Osteocyte (in vitro differentiated cells): ENCODE measurements around the gene HCN2. TPM values are rescaled to one million over a fixed set of nuclear protein-coding genes. Genes with fewer than 3 reads are reported as not detected.

Experiments
- DNase-seq: peaks from one replicate; pipeline ENCODE4 v3.0.0; 2021; ENCODE audit warnings: mixed read lengths; ENCODE audit not compliant: unreplicated experiment; ENCODE audit errors: extremely low spot score
- H3K27ac Mint-ChIP-seq: one replicate; pipeline ENCODE4 v1.8.0; 2021; ENCODE audit warnings: mild to moderate bottlenecking, mixed read lengths; ENCODE audit not compliant: unreplicated experiment
- H3K27me3 Mint-ChIP-seq: one replicate; pipeline ENCODE4 v1.8.0; 2021; ENCODE audit warnings: mixed read lengths; ENCODE audit not compliant: unreplicated experiment
- H3K36me3 Mint-ChIP-seq: one replicate; pipeline ENCODE4 v1.8.0; 2021; ENCODE audit warnings: mixed read lengths; ENCODE audit not compliant: unreplicated experiment
- H3K4me1 Mint-ChIP-seq: one replicate; pipeline ENCODE4 v1.8.0; 2021; ENCODE audit warnings: mixed read lengths; ENCODE audit not compliant: unreplicated experiment
- H3K4me3 Mint-ChIP-seq: one replicate; pipeline ENCODE4 v1.8.0; 2021; ENCODE audit warnings: mild to moderate bottlenecking, moderate library complexity, mixed read lengths; ENCODE audit not compliant: unreplicated experiment
- H3K9me3 Mint-ChIP-seq: one replicate; pipeline ENCODE4 v1.8.0; 2021; ENCODE audit warnings: mixed read lengths; ENCODE audit not compliant: unreplicated experiment
- long read RNA-seq: library from polyadenylated mRNA; unstranded; transcript quantifications from one replicate; pipeline ENCODE4 v2.0.0, GENCODE V29; 2021
- total RNA-seq: library from RNA; stranded (reverse); gene quantifications from 2 replicates; pipeline ENCODE4 v1.2.1, GENCODE V29; 2021
- TF ChIP-seq, protein P1 (sequence below): fragments of 200-600 bp; sonication (generic); IDR thresholded peaks from 2 replicates; pipeline ENCODE4 v1.5.0; 2021; ENCODE audit warnings: antibody characterized with exemption, mild to moderate bottlenecking, moderate library complexity

Gene HCN2
- 27.2 and 28.3 TPM in 2 replicates for total RNA-seq
- long read RNA-seq: 0 reads

GRCh38 chr19:589693-590395 is at the start of gene HCN2:
HCN2 (plus strand) TSS chr19:589881; CDS start chr19:589946, 65 bp downstream.
- no peak for DNase-seq
- H3K36me3 Mint-ChIP-seq: no peaks in the 10 kb centered on the region
- TF ChIP-seq, protein P1, sequence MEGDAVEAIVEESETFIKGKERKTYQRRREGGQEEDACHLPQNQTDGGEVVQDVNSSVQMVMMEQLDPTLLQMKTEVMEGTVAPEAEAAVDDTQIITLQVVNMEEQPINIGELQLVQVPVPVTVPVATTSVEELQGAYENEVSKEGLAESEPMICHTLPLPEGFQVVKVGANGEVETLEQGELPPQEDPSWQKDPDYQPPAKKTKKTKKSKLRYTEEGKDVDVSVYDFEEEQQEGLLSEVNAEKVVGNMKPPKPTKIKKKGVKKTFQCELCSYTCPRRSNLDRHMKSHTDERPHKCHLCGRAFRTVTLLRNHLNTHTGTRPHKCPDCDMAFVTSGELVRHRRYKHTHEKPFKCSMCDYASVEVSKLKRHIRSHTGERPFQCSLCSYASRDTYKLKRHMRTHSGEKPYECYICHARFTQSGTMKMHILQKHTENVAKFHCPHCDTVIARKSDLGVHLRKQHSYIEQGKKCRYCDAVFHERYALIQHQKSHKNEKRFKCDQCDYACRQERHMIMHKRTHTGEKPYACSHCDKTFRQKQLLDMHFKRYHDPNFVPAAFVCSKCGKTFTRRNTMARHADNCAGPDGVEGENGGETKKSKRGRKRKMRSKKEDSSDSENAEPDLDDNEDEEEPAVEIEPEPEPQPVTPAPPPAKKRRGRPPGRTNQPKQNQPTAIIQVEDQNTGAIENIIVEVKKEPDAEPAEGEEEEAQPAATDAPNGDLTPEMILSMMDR: no peak
- peak within 1 kb of the TSS; percentile 75 for H3K4me3 Mint-ChIP-seq
- no peak within 1 kb of the TSS for H3K27ac Mint-ChIP-seq
- peaks cover 4% of the 10 kb centered on the region for H3K27me3 Mint-ChIP-seq
- peaks cover 29% of the 10 kb centered on the region for H3K4me1 Mint-ChIP-seq
- no peaks in the 10 kb centered on the region for H3K9me3 Mint-ChIP-seq

DNA sequence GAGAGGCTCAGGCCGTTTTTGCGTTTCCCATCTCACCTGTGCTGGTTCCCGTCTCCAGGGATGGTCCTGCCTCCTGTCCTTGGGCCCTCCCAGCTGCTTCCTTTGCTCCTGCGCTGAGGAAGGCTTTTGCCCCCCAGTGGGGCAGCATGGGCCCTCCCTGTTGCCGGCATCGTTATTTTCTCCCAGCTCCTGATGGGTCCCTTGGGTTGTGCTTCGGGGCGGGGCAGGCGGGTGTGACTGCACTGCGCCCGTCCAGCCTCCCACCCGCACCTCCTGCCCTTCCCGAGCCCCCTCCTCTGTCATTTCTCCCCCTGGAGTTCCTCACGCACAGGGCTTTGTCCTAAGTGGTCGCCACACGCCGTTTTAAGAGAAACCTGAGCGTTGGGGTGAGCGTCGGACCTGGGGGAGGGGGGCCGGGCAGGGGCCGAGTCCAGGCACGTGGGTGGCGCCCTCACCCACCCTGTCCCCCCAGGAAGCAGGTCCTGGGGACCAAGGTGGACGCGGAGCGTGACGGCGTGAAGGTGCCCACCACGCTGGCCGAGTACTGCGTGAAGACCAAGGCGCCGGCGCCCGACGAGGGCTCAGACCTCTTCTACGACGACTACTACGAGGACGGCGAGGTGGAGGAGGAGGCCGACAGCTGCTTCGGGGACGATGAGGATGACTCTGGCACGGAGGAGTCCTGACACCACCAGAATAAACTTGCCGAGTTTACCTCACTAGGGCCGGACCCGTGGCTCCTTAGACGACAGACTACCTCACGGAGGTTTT is 48.6 kb upstream of the HCN2 start:
- DNase-seq: no peak
- Mint-ChIP-seq H3K36me3 (peaks cover 12% of the 10 kb centered on the region), H3K27ac (no peak overlapping the region), H3K9me3 (no peaks in the 10 kb centered on the region), H3K27me3 (no peaks in the 10 kb centered on the region), H3K4me1 (no peaks in the 10 kb centered on the region), H3K4me3 (no peak overlapping the region)
- TF ChIP-seq, protein P1: no peak

GRCh38 chr19:541699-542098 is 48.0 kb upstream of the HCN2 start:
- TF ChIP-seq, protein P1: no peak
- Mint-ChIP-seq H3K4me1 (no peaks in the 10 kb centered on the region), H3K9me3 (no peaks in the 10 kb centered on the region), H3K27ac (no peak overlapping the region), H3K36me3 (peaks cover 12% of the 10 kb centered on the region), H3K27me3 (no peaks in the 10 kb centered on the region), H3K4me3 (no peak overlapping the region)
- DNase-seq: no peak

DNA sequence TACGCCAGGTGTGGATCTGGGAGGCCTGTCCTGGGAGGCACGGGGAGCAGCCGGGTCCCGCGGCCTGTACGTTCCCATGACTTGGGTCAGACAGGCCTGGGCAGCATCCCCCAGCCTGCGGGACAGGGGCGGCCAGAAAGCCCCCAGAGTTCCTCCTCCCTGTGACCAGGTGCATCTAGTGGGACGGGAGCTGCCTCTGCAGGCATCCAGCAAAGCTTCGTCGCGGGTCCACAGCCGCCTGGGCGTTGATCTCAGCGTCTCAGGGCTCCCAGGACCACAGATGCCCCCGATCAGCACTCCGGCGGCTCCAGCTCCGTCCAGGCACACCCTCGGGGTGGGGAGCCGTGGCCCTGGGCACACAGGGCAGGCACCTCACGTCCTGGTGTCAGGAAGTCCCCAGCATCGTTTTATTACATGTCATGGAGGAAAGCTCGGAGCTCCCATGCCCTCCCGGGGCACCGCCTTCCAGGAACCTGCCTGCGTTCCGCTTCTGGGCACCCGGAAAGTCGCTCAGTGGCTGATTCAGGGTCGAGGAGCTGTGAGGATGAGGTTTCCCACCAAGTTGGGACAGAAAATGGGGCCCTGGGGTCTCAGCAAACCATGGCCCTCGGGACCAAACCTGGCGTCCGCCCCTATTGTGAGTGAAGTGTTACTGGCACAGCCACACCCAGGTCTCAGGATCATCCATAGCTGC is 47.4 kb upstream of the HCN2 start:
- H3K9me3 Mint-ChIP-seq: no peaks in the 10 kb centered on the region
- no peak for DNase-seq
- H3K27me3 Mint-ChIP-seq: no peaks in the 10 kb centered on the region
- no peaks in the 10 kb centered on the region for H3K4me1 Mint-ChIP-seq
- TF ChIP-seq, protein P1: no peak
- H3K36me3 Mint-ChIP-seq: peaks cover 12% of the 10 kb centered on the region
- no peak overlapping the region for H3K27ac Mint-ChIP-seq
- H3K4me3 Mint-ChIP-seq: no peak overlapping the region
